Suprapubic skin (tissue), 4 donors: ENCODE data around the gene FDX2.

Experiments
- CTCF ChIP-seq, 2 donors: fragments of 200-600 bp in 1 of 2; fragments of 450-650 bp in 1 of 2; sonication (generic) in 1 of 2; IDR thresholded peaks; one replicate each; pipeline ENCODE4 v1.5.1; 2016 to 2019; ENCODE audit warnings: antibody characterized with exemption in 2 of 2, mild to moderate bottlenecking in 1 of 2, moderate library complexity in 1 of 2
- EP300 ChIP-seq: sonication (generic); formaldehyde crosslinking; IDR thresholded peaks from one replicate; pipeline ENCODE4 v1.6.1; 2017; ENCODE audit warnings: antibody characterized with exemption
- POLR2A ChIP-seq, 2 donors: fragments of 450-650 bp; IDR thresholded peaks; one replicate each; pipeline ENCODE4 v1.6.1; 2017; ENCODE audit warnings: antibody characterized with exemption in 2 of 2, mild to moderate bottlenecking in 2 of 2, moderate library complexity in 2 of 2
- POLR2AphosphoS5 ChIP-seq, 3 donors: sonication (generic); formaldehyde crosslinking; IDR thresholded peaks; one replicate each; pipeline ENCODE4 v1.6.1; 2017; ENCODE audit warnings: antibody characterized with exemption in 3 of 3

GRCh38 chr19:10327793-10328192, 12.0 kb upstream of the FDX2 start:
- TF ChIP-seq CTCF (IDR thresholded peaks at IDR 0.05) (no peak), POLR2A (IDR thresholded peaks at IDR 0.05) (no peak), POLR2AphosphoS5 (IDR thresholded peaks at IDR 0.05) (no peak), EP300 (no peak)
